Activated CD8-positive, alpha-beta memory T cell treated with anti-CD3 and anti-CD28 coated beads, Interleukin-2, amount 50 U/mL, for 48 hours (primary cell): ENCODE data around the gene SLC22A5.

Experiments
- DNase-seq: peaks from one replicate; pipeline ENCODE4 v3.0.0-alpha.2; 2020

The SLC22A5 gene

GRCh38 chr5:132369474-132370180 lies at the start of gene SLC22A5:
TSS of gene SLC22A5 (plus strand) at chr5:132369710. CDS start at chr5:132369973, 263 bp downstream.
- peak; percentile 87 for DNase-seq

DNA sequence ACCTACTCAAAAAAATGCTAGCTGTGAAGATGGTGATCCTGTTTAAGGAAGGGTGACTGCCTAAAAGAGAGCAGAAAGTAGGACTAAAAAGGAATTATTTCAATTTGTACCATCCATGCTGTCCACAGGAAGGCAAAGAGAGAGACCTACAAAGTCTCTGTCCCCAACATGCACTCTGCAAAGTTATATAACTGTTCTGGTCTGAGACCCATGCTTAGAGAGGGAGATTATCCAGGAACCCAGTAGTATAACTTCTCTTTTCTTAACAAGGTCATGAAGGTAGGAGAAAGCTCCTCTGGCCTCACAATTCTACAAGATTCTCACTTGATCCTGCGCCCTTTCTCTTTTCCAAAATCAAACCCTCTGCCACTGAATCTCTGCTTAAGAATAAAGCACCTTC lies 49.5 kb upstream of the SLC22A5 start:
- no peak for DNase-seq

DNA sequence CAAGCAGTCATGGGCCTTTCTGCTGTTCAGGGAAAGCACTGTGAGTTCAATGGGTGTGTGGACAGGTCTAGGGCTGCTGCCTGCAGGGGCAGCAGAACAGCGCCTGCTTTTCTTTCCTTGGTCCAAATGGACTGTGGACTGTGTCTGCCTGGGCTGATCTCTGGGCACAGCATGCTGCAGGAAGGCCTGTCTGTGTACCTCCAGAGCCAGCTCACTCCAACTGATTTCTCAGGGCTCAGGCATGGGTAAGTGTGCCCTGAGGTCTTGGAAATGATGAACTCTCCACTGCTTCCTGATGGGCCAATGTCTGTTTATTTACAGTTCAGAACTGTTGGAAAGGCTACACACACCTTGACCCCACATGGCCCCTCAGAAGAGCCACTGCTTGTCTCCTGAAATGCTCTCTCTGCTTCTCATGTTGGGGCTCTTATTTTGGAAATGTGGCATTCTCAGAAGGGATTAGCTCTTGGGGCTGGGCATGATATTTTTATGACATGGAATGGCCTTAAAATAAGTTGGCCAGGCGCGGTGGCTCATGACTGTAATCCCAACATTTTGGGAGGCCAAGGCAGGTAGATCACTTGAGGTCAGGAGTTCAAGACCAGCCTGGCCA lies 48.3 kb upstream of the SLC22A5 start:
- no peak for DNase-seq

DNA sequence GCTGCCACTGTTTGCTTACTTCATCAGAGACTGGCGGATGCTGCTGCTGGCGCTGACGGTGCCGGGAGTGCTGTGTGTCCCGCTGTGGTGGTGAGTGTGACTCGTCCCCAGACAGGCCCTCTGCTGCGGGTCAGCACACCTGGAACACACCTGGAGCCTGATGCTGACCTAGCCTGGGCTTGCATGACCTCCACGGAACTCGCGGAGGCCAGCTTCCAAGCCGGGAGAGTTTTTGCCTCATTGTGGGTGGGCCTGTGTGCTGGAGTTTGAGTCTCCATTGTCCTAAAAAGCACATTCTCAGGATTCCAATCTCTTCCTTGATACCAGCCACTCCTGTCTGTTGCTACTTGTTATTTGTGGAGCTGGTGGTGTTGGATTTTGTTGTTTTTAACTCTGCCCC lies 47.2 kb upstream of the SLC22A5 start:
- DNase-seq: no peak

DNA sequence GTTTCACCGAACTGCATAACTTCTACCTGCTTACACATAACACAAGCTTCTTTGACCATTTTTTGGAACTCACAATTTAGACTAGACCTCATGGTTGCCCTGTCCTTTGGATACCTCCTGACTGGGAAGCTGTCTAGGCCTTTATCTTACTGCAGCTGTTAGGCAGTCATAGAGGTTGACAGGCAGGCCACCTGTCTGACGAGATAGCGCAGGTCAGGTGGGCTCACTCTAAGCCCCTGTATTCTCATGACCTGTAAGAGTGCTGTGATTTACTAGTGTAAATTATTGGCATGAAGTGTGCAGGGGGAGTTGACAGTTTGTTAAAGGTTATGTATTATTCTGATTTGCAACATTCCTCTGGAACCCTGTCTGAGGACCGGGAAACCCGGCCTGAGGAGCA lies 46.3 kb upstream of the SLC22A5 start:
- no peak for DNase-seq

DNA sequence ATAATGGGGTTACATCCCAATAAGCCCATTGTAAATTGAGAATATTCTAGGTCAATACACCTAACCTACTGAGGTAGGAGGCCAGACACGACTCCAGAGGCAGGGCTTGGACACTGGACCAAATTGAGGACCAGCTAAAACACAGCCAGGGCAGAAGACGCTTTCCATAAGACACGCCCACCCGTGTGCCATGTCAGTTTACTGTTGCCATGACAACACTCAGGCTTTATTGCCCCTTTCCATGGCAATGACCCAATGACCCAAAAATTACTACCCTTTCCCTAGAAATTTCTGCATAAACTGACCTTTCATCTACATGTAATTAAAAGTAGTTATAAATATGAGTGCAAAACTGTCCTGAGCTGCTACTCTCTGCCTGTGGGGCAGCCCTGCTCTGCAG lies 43.8 kb upstream of the SLC22A5 start:
- no peak for DNase-seq

GRCh38 chr5:132327252-132327955 lies 42.1 kb upstream of the SLC22A5 start:
- DNase-seq: no peak

GRCh38 chr5:132334812-132335211 lies 34.7 kb upstream of the SLC22A5 start:
- DNase-seq: no peak

- DNase-seq: no peak
Observed at GRCh38 chr5:132335402-132335801, 34.1 kb upstream of the SLC22A5 start.

DNA sequence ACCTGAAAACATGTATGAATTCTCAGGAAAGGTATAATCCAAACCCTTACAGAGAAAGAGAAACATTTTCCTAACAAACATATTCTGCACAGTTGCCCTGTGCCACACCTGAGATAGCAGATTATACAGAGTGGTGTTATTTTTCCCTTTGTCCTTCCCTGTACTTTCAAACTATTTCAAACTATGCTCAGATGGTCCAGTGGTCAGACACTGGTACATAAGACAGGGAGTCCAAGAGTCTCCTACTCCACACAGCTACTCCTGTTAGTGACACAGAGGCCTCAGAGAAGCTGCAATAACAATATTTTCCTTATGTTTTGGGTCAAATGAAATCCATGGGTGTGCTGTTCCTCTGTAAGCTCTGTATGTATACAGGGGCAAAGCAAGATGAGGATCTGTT lies 30.0 kb upstream of the SLC22A5 start:
- DNase-seq: no peak

DNA sequence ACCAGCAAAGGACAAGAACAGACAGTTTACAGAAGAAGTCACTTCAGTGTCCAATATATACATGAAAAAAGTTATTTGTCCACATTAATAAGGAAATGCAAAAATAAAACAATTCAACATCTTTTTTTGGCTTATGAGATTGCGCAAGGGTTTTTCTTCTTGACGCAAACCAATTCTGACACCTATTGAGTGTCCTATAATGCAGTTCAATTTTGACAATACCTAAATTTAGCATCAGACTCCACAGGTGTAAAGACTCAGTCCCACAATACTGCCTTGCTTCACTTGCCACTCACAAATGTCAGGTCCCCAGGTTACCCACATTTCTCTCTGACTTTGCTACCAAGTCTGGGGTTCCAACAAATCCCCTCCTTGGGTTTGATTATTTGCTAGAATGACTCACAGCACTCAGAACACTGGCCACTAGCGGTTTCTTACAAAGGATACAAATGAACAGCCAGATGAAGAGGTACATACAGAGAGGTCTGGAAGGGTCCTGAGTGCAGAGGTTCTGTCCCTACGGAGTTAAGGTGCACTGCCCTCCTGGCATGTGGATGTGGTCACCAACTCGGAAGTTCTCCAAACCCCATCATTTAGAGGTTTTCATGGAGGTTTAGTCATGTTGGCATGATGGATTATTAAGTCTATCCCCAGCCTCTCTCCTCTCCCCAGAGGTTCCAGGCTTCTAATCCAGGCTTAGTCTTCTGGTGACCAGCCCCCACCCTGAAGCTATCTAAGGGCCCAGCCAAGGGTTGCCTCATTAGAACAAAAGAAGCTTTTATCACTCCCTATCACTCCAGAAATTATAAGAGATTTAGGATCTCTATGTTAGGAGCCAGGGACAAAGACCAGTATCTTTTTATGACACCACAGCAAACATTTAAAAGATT lies 27.0 kb upstream of the SLC22A5 start:
- no peak for DNase-seq

DNA sequence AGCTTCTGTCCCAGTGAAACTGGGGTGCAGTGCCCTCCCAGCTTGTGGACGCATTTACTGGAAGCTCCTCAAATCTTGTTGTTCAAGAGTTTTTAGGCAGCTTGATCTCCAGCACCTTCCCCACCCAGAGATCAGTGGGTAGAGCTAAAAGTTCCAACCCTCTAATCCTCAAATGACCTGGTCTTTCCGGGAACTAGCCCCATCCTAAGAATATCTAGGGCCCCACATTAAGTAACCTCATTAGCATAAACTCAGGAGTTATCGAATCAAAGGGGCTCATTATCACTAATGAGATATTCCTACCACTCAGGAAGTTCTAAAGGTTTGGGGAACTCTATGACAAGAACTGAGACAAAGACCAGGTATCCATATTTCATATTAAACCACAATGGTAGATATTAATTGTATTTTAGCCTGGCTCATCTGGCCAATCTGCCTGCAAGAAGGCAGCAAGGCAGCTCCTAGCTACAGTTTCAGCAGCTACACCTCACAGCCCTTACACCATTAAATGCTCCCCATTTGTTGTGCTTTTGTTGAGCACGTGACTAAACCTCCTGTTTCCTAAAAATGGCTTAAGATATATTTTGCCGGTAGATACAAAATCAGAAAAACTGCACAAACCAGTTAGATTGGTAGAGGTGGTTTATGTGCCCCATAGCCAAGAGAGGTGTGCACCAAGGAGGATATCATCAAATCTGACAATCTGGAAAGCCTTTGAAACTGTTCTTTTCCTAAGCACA lies 24.6 kb upstream of the SLC22A5 start:
- no peak for DNase-seq

DNA sequence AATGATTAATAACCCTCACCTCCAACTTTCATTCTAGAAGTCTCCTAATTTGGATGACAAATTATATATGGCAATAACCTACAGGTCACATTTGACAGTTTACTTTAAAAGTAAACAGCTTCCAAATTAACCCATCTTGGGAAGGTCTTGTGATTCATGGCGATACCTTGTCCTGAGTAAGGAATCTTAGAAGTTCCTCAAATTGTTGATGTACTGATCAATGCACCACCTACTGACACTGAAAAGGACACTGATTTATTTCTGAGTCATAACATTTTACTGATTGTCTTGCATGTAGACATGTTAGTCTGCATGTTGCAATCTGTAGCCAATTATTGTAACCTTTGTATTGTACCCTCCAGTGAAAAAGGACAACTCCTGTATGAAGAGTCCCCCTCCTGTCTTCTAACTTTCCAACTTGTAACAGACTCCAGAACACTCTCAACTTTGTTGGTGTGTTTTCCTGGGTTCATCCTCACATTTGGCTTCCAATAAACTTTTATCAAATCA lies 16.0 kb upstream of the SLC22A5 start:
- no peak for DNase-seq

DNA sequence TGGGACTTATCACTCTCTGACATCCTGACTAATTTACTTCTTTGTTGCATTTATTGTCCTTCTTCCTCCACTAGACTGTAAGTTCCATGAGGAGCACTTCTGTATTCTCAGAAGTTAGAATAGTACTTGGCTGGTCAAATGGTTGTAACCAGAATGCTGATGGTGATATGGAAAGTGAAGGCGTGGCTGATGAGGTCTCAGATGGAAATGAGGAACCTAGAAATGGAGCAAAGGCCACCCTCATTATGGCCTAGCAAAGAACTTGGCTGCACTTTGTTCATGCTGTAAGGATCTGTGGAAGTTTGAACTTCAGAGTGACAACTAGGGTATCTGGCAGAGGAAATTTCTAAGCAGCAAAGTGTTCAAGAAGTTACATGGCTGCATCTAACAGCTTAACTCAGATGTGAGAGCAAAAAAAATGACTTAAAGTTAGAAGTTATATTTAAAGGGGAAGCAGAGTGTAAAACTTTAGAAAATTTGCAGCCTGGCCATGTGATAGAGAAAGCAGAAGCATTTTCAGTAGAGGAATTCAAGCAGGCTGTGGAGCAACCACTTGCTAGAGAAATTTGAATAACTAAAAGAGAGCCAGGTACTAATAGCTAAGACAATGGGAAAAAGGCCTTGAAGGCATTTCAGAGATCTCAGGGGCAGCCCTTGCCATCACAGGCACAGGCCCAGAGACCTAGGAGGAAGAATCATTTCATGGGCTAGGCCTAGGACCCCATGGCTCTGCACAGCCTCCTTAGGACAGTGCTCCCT lies 14.9 kb upstream of the SLC22A5 start:
- DNase-seq: no peak

DNA sequence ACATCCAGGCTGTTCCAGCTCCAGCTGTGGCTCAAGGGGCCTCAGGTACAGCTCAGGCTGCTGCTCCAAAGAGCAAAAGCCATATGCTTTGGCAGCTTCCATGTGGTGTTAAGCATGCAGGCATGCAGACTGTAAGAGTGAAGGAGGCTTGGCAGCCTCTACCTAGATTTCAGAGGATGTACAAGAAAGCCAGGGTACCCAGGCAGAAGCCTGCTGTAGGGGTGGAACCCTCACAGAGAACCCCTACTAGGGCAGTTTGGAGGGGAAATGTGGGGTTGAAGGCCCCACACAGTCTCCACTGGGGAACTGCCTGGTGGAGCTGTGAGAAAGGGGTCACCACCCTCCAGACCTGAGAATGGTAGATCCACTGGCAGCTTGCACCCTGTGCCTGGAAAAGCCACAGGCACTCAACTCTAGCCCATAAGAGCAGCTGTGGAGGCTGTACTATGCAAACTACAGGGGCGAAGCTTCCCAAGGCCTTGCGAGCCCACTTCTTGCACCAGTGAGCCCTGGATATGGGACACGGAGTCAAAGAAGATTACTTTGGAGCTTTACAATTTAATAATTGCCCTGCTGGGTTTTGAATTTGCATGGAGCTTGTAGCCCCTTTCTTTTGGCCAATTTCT lies 14.3 kb upstream of the SLC22A5 start:
- DNase-seq: no peak

DNA sequence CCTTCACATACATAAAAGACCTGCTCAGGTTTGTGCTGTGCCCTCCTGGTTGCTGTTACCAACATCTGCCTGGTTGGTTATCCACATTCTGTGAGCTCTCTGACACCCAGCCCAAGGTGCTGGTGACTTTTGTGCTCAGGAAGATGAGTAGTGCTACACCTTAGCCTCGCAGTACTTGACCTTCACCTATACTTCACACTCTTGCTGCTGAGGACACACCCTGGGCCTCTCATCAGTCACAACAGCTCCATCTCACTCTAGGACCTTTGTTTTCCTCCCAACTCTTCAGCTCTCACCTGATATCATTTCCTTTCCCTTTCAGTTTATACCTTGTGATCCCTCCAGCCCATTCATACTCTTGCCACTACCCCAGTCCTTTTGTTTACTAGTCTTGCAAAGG lies 10.7 kb upstream of the SLC22A5 start:
- no peak for DNase-seq

DNA sequence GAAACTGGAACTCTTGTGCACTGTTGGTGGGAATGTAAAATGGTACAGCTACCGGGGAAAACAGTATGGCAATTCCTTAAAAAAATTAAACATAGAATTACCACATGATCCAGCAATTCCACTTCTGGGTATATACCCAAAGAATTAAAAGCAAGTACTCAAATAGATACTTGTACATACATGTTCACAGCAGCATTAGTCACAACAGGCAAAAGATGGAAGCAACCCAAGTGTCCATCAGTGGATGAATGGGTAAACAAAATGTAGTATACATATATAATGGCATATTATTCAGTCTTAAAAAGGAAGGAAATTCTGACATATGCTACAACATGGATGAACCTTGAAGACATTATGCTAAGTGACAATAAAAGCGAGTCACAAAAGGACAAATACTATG lies 7.4 kb upstream of the SLC22A5 start:
- DNase-seq: no peak

DNA sequence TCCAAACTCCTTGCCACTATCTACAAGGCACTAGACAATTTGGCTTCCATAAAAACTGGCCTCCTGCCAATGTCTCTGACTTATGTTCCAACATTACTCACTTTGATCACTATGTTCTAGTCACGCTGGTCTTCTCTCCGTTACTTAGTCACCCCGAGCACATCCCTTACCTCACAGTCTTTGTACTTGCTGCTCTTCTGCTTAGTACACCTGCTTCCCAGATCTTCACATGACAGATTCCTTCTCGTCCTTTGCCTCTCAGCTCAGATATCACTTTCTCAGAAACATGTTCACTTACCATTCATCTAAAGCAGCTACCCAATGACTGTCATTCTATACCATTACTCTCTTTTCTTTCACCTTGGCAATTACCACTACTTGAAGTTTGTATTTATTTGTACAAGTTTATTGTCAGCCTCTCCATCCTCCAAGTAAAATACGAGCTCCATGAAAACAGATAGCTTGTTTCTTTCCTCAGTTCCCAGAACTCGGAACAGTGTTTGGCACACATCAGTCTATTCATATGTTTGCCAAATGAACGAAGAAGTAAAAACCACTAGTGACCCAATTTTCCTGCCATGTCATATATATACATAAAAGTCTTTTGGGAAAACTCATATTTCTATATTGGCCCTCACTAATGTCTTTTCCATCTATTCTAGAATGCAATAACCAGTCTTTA lies 5.9 kb upstream of the SLC22A5 start:
- no peak for DNase-seq

GRCh38 chr5:132364319-132364718 lies 5.2 kb upstream of the SLC22A5 start:
- DNase-seq: no peak

GRCh38 chr5:132365213-132365612 lies 4.3 kb upstream of the SLC22A5 start:
- no peak for DNase-seq
